Measurements from ENCODE around the gene CRY2.

DNA sequence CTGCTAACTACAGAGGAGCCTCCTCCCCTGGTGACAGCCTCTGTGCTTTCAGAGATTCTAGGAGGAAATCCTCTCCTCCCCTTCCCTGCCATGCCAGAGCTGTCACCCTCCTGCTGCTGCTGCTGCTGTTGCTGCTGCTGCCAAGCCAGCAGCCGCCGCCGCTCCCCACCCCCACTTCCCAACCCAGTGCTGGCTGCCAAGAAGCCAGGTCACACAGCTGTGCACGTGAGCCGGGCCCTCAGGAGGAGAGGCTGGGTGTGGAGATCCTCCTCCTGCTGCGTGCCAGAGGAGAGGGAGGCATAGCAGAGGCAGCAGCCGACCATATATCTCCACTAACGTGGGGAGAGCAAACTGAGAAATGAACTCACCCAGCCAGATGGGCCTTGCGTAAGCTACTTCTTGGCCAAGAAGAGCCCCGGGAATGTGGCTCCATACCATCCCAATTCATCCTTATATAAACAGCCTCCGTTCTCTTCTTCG, 12.4 kb downstream of the CRY2 start:
- TF ChIP-seq, protein P1, sequence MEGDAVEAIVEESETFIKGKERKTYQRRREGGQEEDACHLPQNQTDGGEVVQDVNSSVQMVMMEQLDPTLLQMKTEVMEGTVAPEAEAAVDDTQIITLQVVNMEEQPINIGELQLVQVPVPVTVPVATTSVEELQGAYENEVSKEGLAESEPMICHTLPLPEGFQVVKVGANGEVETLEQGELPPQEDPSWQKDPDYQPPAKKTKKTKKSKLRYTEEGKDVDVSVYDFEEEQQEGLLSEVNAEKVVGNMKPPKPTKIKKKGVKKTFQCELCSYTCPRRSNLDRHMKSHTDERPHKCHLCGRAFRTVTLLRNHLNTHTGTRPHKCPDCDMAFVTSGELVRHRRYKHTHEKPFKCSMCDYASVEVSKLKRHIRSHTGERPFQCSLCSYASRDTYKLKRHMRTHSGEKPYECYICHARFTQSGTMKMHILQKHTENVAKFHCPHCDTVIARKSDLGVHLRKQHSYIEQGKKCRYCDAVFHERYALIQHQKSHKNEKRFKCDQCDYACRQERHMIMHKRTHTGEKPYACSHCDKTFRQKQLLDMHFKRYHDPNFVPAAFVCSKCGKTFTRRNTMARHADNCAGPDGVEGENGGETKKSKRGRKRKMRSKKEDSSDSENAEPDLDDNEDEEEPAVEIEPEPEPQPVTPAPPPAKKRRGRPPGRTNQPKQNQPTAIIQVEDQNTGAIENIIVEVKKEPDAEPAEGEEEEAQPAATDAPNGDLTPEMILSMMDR (optimal IDR thresholded peaks at IDR 0.05 in 1 of 3, IDR thresholded peaks at IDR 0.05 in 1 of 3, conservative IDR thresholded peaks at IDR 0.05 in 1 of 3; ENCODE audit: extremely low read depth in 1 of 3, insufficient read depth in 2 of 3, low read length in 3 of 3) = no peak
- TF ChIP-seq EZH2 (IDR thresholded peaks at IDR 0.05; ENCODE audit: low read length) = no peak
